ENCODE results near the gene RHOC. TPM values are rescaled to one million over a fixed set of nuclear protein-coding genes. Genes with fewer than 3 reads are reported as not detected.

Gene RHOC
- total RNA-seq, 2 donors from 2014 or later, result 272 to 373 TPM

DNA sequence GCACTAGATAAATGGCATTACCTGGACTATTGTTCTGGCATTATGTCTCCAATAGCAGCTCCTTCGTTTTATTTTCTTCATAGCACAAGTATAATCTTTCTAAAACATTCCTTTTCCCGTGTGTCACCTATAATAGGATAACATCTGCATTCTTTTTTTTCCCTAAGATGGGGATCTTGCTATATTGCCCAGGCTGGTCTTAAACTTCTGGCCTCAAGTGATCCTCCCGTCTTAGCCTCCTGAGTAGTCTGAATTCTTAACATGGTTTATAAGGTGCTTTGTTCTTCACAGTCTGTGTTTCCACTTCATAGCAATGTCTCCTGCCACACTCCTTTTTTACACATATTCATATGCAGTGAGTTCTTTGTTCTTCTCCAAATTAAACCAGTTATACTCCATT is 41.1 kb downstream of the RHOC start:
- peaks cover 4 to 8% of the 10 kb centered on the region in 2 donors for H3K36me3 ChIP-seq
- TF ChIP-seq POLR2AphosphoS5 (IDR thresholded peaks at IDR 0.05), result no peak
- TF ChIP-seq POLR2A (IDR thresholded peaks at IDR 0.05), result no peak
- TF ChIP-seq, protein P1, sequence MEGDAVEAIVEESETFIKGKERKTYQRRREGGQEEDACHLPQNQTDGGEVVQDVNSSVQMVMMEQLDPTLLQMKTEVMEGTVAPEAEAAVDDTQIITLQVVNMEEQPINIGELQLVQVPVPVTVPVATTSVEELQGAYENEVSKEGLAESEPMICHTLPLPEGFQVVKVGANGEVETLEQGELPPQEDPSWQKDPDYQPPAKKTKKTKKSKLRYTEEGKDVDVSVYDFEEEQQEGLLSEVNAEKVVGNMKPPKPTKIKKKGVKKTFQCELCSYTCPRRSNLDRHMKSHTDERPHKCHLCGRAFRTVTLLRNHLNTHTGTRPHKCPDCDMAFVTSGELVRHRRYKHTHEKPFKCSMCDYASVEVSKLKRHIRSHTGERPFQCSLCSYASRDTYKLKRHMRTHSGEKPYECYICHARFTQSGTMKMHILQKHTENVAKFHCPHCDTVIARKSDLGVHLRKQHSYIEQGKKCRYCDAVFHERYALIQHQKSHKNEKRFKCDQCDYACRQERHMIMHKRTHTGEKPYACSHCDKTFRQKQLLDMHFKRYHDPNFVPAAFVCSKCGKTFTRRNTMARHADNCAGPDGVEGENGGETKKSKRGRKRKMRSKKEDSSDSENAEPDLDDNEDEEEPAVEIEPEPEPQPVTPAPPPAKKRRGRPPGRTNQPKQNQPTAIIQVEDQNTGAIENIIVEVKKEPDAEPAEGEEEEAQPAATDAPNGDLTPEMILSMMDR (IDR thresholded peaks at IDR 0.05), result no peak
- intact Hi-C loops (cut with DNase I), result no loop called here
- no peaks in the 10 kb centered on the region for H3K9me3 ChIP-seq
- H3K4me1 ChIP-seq (replicated peaks), result no peaks in the 10 kb centered on the region
- 91% methylated on average over 3 of the region's 3 CpGs for WGBS
- no peaks in the 10 kb centered on the region for H3K27me3 ChIP-seq (replicated peaks; ENCODE audit: insufficient read depth)
- no peak overlapping the region for H3K27ac ChIP-seq
- no peak overlapping the region for H3K4me3 ChIP-seq
- no peak for DNase-seq (ENCODE audit: low spot score)

DNA sequence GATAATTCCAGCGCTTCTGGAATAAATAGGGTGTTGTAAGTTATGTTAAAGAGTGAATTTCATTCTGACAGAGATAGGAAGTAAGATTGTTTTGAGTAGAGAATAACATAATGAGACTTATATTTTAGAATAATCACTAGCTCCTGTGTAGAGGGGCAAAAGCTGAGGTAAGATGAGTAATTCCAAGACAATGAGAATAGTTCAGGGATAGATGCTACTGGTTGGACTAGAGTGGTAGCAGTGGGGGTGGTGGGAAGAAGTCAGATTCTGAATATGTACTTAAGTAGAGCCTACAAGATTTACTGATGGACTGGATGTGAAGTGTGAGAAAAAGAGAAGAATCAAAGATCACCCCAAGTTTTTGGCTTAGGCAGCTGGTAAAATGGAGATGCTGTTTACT is 55.7 kb downstream of the RHOC start:
- no peaks in the 10 kb centered on the region for H3K27me3 ChIP-seq (replicated peaks; ENCODE audit: insufficient read depth)
- no peaks in the 10 kb centered on the region for H3K36me3 ChIP-seq
- no peaks in the 10 kb centered on the region for H3K4me1 ChIP-seq (replicated peaks)
- intact Hi-C loops (cut with DNase I), result no loop called here
- 100% methylated on average over 1 of the region's 1 CpG for WGBS
- no peak for DNase-seq (ENCODE audit: low spot score)
- TF ChIP-seq POLR2AphosphoS5 (IDR thresholded peaks at IDR 0.05) (no peak), POLR2A (IDR thresholded peaks at IDR 0.05) (no peak)
- TF ChIP-seq, protein P1 (IDR thresholded peaks at IDR 0.05), result no peak
- no peak overlapping the region for H3K4me3 ChIP-seq
- no peaks in the 10 kb centered on the region for H3K9me3 ChIP-seq
- H3K27ac ChIP-seq, result no peak overlapping the region

Other genes starting within 250 kb of the RHOC start
- gene WNT2B, start 198.2 kb downstream of the RHOC start, total RNA-seq, result 10 to 100 TPM in 1 of 2 donors, 1 to 10 TPM in 1; 3.2 to 19.7 TPM
- gene ST7L, start 88.0 kb downstream of the RHOC start, total RNA-seq, result 10 to 100 TPM; 22.7 to 28.4 TPM
- gene CAPZA1, start 87.3 kb downstream of the RHOC start, total RNA-seq, result 100 to 1,000 TPM in 1 of 2 donors, 10 to 100 TPM in 1; 87.4 to 104 TPM
- gene MOV10, start 32.5 kb downstream of the RHOC start, total RNA-seq, result 100 to 1,000 TPM in 1 of 2 donors, 10 to 100 TPM in 1; 47.0 to 169 TPM
- 10 to 100 TPM in 1 of 2 donors, 1 to 10 TPM in 1; 2.0 to 16.8 TPM for gene PPM1J, start 8.2 kb upstream of the RHOC start, total RNA-seq
- gene SLC16A1, start 249.1 kb upstream of the RHOC start, total RNA-seq, result 100 to 1,000 TPM in 1 of 2 donors, 10 to 100 TPM in 1; 14.6 to 110 TPM

Measured in prostate gland (tissue), 2 donors.